ENCODE measurements around the gene SORCS3.

DNA sequence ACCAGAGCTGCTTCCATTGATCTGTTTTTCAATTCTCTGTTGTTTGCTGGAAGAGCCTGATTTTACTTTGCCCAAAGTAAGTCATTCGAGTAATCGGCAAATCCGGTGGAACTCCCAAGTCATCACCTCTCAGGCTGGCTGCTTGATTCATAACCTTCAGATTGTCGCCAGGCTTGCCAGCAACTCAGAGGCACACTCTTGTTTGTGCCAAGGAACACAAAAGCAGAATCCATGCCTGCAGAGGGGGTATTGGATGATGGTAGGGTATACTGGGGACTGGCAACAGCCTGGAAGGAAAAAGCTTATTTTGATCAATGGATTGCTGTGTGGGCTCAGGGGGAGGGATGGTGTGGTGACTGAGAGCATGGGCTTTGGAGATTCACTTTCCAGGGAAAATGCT, 542.4 kb downstream of the SORCS3 start:
- TF ChIP-seq POLR2A (IDR thresholded peaks at IDR 0.05): no peak
- TF ChIP-seq, protein P1, sequence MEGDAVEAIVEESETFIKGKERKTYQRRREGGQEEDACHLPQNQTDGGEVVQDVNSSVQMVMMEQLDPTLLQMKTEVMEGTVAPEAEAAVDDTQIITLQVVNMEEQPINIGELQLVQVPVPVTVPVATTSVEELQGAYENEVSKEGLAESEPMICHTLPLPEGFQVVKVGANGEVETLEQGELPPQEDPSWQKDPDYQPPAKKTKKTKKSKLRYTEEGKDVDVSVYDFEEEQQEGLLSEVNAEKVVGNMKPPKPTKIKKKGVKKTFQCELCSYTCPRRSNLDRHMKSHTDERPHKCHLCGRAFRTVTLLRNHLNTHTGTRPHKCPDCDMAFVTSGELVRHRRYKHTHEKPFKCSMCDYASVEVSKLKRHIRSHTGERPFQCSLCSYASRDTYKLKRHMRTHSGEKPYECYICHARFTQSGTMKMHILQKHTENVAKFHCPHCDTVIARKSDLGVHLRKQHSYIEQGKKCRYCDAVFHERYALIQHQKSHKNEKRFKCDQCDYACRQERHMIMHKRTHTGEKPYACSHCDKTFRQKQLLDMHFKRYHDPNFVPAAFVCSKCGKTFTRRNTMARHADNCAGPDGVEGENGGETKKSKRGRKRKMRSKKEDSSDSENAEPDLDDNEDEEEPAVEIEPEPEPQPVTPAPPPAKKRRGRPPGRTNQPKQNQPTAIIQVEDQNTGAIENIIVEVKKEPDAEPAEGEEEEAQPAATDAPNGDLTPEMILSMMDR (IDR thresholded peaks at IDR 0.05): no peak
